GM21619 (cell line): ENCODE data around the gene RPRD2.

ENCODE experiments used
- ATAC-seq: cut with Tn5 transposase; IDR thresholded peaks from one replicate; pipeline ENCODE4 v1.9.1; 2021; ENCODE audit not compliant: unreplicated experiment

RPRD2 gene

DNA sequence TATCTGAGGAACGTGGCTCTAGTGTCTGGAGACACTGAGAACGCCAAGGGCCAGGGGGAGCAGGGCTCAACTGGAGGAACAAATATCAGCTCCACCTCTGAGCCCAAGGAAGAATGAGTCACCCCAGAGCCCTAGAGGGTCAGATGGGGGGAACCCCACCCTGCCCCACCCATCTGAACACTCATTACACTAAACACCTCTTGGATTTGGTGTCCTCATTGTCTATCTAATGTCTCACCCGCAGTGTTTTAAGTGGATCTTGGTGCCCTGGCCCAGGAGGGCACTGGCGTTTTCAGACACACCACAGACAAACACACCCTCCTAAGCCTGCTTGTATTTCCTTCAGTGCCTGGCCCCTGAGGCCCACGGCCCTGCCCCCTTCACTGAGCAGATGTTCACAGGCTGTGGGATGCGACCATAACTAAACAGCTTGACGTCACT is 149.4 kb downstream of the RPRD2 start:
- no peak for ATAC-seq

DNA sequence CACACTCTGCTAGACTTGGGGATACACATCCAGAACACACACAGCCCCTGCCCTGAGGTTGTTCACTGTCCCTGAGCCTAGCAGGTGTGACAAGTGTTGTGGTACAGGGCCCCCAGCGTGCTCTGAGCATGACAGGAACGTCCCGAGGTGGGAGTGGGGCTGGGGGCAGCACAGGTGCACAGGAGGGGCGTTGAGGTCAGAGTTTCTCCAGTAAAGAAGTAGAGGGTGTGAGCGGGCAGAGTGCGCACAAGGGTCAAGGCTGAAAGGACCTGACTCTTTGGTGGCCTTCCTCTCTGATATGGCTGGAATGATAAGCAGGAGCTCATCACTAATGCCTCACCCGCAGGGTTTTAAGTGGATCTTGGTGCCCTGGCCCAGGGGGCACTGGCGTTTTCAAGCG is 150.3 kb downstream of the RPRD2 start:
- ATAC-seq: no peak

DNA sequence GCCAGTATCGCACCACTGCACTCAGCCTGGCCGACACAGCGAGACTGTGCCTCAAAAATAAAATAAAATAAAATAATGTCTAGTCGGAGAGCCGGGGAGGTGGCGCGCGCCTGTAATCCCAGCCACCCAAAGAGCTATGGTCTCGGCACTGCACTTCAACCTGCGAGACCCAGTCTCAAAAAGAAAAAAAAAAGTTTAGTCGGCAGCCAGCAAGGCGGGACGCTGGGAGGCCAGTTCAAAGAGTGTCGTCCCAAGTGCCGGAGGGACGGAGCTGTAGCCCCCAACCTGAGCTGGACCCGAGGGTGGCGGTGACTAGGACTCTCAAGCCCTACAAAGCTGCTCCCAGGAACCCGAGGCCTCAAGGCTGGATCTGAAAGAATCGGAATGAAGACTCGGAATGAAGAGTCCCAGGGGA is 151.0 kb downstream of the RPRD2 start:
- ATAC-seq: no peak

DNA sequence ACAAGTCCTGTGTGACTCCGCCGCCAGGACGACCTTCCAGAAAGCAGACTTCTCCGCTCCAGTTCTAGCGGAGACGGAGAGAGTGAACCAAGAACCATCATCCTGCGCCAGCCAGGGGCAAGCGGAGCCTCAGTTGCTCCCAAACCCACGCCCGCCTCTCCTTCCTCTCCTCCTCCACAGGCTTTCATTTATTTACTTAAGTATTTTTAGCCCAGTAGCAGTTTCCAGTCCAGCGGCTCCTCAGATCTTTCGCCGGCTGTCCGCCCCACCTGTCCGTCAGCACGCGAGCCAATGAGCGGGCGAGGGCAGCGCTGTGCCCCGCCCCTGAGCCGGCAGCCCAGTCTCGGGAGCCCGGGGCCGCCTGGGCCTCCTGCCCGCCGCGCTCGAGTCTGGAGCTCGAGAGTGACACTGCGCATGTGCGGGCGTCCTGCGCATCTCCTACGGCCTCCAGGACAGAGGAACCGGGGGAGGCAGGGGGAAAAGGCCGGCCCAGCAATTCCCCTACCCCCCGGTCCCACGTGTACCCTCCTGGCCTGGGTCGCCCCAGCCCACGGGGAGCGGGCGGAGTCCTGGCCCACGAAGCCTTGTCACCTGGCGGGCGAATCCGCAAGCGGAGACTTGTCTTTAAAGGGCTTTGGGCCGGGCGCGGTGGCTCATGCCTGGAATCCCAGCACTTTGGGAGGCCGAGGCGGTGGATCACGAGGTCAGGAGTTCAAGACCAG is 151.5 kb downstream of the RPRD2 start, which contains the start of gene FALEC:
FALEC (plus strand) TSS at position 425 of the 722 bp plus-strand sequence.
- peak; percentile 92 for ATAC-seq

DNA sequence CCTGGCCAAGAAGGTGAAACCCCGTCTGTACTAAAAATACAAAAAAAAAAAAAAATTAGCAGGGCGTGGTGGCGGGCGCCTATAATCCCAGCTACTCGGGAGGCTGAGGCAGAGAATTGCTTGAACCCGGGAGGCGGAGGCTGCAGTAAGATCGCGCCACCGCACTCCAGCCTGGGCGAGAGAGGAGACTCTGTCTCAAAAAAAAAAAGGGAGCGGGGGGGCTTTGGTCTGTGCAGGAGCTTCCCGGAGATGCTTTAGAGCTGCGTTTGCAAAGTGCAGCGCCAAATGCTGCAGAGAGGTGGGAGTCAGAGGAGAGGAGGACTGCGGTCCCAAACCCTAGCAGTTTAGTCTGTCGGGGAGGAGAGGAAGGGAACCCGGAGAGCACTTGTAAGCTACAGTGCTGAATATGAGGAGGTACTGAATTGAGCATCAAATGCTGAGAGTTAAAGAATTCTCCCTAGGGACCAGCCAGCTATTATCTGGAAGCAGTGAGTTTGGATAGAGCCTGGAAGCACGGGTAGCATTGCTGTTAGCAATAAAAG is 152.2 kb downstream of the RPRD2 start:
- no peak for ATAC-seq

GRCh38 chr1:150516616-150517015 is 152.7 kb downstream of the RPRD2 start:
- ATAC-seq: no peak

DNA sequence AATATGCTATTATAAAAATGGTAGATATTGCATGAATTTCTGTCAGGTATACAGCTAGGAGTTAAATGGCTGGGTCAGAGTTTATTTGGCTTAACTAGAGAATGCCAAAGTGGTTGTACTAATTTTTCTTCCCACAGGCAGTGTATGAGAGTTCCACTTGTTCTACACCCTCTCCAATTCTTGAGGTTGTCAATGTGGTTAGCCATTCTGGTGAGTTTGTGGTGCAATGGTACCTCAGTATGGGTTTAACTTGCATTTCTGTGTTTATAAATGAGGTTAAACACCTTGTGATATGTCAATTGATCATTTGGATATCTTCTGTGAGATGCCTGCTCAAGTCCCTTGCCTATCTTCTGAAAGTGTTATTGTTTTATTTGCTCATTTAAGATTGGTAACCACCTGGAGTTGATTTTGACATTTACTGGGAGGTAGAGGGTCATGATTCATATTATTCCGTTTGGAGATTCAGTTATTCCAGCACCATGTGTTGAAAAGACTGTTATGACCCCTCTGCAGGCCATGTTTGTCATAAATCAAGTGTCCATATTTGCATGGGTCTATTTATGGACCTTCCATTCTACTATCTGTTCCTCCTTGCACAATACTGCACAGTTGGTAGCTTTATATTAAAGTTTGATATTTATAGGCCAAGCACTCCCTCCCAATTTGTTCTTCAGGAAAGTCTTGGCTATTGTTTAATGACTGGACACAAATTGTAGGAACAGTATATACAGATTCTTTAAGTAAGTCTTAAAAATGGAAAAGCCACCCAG is 157.4 kb downstream of the RPRD2 start:
- ATAC-seq: no peak

DNA sequence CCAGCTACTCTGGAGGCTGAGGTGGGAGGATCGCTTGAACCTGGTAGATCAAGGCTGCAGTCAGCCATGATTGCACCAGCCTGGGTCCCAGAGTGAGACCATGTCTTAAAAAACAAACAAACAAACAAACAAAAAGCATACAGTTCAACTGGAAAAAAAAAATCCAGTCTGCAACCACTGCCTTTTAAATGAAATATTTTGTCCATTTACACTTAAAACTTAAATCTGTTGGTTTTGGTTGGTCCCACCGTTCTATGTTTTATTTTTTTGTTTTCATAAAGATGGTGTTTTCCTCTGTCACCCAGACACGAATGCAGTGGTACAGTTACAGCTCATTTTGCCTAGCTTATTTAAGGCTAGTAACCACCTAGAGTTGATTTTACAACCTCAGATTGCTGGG is 161.4 kb downstream of the RPRD2 start:
- no peak for ATAC-seq
